ENCODE measurements around the gene PLPPR3. TPM values are rescaled to one million over a fixed set of nuclear protein-coding genes. Genes with fewer than 3 reads are reported as not detected.
A peak's percentile ranks its signal among the peaks of the same experiment; 100 is the strongest.

PLPPR3 gene
- total RNA-seq, 2 donors from 2014 or later = not detected

DNA sequence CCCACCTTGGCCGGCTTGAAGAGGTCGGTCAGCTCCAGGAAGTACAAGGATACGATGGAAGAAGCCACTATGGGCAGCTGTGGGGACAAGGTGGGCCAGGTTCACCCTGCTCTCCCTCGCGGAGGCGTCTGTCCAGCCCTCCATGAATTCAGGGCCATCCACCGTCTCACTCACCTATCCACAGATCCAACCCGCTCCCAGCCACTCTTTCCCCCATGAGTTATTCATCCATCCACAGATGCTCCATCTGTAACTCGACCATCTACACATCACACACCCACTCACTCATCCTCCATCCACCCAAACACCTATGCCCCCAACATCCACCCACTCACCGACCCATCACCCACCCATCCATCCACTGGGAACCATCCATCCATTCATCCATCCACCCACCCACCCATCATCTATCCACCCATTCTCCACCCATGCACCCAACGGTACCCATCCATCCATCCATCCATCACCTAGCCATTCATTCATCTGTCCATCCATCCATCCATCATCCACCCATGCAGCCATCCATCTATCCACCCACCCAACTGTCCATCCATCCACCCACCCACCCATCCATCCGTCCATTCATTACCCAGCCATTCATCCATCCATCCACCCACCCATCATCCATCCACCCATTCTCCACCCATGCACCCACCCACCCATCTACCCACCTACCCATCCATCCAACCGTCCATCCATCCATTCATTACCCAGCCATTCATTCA lies 5.8 kb downstream of the PLPPR3 start:
- H3K27ac Mint-ChIP-seq = peak overlapping the region; percentile 65 to 74

DNA sequence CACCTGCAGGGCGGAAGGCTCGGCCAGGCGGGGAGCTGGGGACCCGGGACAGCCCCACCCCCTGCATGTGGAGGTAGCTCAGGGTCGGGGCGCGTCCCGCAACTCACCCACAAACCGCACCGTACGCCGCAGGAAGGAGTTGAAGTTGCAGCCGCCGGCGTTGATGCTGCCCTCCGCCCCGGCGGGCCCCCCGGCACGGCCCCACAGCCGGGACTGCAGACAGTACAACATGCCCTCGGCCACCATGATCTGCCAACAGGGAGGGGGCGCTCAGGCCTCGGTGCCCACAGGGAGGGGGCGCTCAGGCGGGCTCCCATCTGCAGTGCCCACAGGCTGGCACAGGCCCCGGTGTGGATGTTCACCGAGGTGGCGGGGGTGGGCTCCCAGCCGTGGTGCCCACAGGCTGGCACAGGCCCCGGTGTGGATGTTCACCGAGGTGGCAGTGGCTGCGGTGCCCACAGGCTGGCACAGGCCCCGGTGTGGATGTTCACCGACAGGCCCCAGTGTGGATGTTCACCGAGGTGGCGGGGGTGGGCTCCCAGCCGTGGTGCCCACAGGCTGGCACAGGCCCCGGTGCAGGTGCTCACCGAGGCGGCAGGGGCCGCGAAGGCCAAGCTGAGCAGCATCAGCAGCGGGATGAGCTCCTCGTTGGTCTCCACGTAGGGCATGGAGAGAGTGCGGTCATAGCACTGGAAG lies 6.5 kb downstream of the PLPPR3 start:
- DNase-seq (ENCODE audit: low spot score in 2 of 2) (no peak), ATAC-seq (peak; percentile 10 to 25)

More for the DNA sequence above, 5.8 kb downstream of the PLPPR3 start:
- Mint-ChIP-seq H3K9me3 (peaks cover 5 to 14% of the 10 kb centered on the region in 2 donors), H3K36me3 (peaks cover 0 to 17% of the 10 kb centered on the region in 2 donors)
- DNase-seq (ENCODE audit: low spot score in 2 of 2) = no peak
- ATAC-seq = peak; percentile 9 to 10

DNA sequence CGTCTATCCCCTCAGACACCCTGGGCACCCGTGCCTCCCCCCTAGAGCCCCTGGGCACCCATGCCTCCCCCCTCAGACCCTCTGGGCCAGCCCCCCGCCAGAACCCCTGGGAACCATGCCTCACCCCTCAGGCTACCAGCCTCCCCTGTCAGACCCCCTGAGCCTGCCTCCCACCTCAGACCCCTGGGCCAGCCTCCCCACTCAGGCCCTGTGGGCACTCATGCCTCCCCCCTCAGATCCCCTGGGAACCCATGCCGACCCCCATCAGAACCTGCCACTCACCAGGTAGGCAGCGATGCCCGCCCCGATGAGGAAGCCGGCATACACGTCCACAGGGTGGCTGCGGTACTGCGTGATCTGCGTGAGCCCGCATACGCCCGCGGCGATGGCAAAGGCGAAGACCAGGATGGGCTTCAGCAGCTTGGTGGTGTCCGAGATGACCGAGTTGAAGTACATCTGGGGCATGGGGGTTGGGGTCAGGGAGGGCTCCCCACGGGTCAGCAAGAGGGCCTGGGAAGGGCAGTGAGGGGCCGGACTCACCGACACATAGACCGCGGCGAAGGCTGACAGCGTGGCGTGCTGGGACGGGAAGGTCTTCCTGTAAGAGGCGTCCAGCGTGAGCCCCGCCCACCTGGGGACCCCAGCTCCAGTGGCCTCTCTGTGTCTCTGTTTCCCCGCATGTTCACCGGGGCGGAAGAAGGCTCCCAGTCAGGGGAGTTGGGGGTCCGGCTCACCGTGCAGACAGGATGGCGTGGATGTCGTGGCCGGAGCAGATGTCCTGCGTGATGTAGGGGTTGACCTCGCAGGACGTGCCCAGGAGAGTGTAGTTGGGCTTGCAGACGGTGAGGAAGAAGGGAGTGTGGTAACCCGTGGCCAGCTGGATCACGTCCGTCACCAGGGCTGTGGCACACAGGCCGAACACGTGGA lies 7.3 kb downstream of the PLPPR3 start:
- peak overlapping the region; percentile 82 to 93 for H3K27ac Mint-ChIP-seq
- DNase-seq (ENCODE audit: low spot score in 2 of 2) (peak in 1 of 2 donors; percentile 24), ATAC-seq (peak; percentile 2 to 23)
- H3K9me3 Mint-ChIP-seq = peaks cover 5 to 14% of the 10 kb centered on the region in 2 donors
- H3K36me3 Mint-ChIP-seq = peaks cover 0 to 30% of the 10 kb centered on the region in 2 donors

More for the DNA sequence above, 6.5 kb downstream of the PLPPR3 start:
- H3K36me3 Mint-ChIP-seq = peaks cover 0 to 23% of the 10 kb centered on the region in 2 donors
- peaks cover 5 to 14% of the 10 kb centered on the region in 2 donors for H3K9me3 Mint-ChIP-seq
- peak overlapping the region; percentile 82 to 93 for H3K27ac Mint-ChIP-seq

DNA sequence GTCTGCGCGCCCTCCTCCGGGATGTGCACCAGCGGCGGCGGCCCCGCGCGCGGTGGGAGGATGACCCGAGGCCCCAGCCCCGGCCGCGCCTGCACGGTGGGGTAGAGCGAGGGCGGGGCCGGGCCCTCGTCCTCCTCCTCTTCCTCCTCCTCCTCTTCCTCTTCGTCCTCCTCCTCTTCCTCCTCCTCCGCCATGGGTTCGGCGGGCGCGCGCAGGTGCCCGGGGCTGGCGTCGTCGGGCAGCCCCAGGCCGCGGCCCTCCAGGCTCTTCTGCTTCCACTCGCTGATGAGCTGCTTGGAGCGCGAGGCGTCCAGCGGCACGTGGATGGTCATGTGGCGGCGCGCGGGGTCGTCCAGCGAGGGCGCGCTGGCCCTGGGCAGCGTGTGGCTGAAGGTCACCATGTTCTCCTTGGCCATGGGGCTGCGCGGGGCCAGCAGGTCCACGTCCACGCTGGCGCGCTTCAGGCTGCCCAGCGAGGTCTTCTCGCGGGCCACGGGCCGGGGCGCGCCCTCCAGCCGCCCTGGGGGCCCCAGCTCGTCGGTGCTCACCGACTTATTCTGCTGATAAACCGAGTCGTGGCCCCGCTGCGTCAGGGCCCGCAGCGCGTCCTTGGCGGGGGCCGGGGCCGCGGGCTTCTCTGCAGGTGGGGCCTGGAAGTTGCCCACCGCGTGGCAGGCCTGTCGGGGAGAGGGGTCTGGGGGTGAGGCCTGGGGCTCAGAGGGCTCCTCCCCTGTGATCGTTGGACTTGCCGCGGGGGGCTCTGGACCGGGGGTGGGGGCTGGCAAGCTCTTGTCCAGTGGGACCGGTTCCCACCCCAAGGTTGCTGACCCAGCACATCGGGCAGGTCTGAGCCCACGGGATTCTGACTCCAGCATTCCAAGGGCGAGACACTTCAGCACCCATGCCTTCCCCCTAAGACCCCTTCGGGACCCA lies 8.3 kb downstream of the PLPPR3 start:
- Mint-ChIP-seq H3K36me3 (peaks cover 0 to 31% of the 10 kb centered on the region in 2 donors), H3K9me3 (peaks cover 5 to 14% of the 10 kb centered on the region in 2 donors), H3K27ac (peak overlapping the region; percentile 50 to 82)
- peak; percentile 1 to 5 for ATAC-seq
- DNase-seq (ENCODE audit: low spot score in 2 of 2) = no peak

DNA sequence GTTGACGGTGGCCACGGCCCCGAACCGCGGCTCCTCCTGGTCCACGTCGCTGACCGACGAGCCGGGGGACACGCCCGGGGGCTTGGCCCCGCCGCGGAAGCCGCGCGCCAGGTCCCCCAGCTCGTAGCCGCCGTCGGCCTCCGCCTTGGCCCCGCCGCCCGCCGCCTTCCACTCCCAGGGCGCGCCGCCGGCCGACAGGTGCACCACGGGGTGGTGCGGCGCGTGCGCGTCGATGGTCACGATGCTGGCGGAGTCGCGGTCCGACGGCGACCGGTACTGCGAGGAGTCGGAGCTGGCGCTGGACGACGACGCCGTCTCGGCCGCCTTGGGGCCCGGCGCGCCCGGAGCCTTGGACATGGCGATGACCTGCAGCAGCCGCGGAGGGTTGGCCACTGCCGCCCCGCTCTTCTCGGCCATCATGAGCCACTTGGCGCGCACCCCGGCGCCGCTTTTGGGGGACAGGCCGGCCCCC lies 9.0 kb downstream of the PLPPR3 start:
- Mint-ChIP-seq H3K36me3 (peaks cover 3 to 34% of the 10 kb centered on the region in 2 donors), H3K9me3 (peaks cover 5 to 14% of the 10 kb centered on the region in 2 donors)
- no peak for DNase-seq (ENCODE audit: low spot score in 2 of 2)

DNA sequence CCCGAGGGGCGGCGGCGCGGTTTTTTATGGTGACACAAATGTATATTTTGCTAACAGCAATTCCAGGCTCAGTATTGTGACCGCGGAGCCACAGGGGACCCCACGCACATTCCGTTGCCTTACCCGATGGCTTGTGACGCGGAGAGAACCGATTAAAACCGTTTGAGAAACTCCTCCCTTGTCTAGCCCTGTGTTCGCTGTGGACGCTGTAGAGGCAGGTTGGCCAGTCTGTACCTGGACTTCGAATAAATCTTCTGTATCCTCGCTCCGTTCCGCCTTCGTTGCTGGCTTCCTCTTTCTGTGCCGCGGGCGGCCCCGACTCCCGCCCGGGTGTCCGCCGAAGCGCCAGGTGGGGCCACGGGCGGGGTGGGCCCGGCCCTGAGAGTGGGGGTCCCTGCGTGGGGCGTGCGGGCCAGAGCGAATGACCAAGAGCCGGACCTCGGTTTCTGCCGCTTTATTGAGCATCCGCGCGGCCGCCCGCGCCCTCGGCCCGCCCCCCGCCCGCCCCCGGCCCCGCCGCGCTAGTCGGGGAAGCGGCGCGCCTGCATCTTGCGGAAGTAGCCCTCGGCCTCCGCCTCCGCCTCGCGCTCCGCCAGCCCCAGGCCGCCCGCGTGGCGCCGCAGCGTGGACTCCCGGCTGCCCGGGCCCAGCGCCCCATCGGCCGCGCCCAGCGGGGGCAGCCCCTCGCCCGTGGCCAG lies 9.6 kb downstream of the PLPPR3 start:
- DNase-seq (ENCODE audit: low spot score in 2 of 2) (no peak), ATAC-seq (peak in 1 of 2 donors; percentile 1)
- Mint-ChIP-seq H3K27ac (peak overlapping the region in 1 of 2 donors; percentile 95), H3K36me3 (peaks cover 9 to 39% of the 10 kb centered on the region in 2 donors), H3K9me3 (peaks cover 5 to 14% of the 10 kb centered on the region in 2 donors)

More for the DNA sequence above, 9.0 kb downstream of the PLPPR3 start:
- H3K27ac Mint-ChIP-seq = no peak overlapping the region
- ATAC-seq = peak in 1 of 2 donors; percentile 0

DNA sequence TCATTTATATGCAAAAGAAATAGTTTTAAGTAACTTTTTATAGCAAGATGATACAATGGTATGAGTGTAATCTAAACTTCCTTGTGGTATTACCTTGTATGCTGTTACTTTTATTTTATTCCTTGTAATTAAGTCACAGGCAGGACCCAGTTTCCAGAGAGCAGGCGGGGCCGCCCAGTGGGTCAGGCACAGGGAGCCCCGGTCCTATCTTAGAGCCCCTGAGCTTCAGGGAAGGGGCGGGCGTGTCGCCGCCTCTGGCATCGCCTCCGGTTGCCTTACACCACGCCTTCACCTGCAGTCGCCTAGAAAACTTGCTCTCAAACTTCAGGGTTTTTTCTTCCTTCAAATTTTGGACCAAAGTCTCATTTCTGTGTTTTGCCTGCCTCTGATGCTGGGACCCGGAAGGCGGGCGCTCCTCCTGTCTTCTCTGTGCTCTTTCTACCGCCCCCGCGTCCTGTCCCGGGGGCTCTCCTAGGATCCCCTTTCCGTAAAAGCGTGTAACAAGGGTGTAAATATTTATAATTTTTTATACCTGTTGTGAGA lies 10.2 kb downstream of the PLPPR3 start:
- ATAC-seq = no peak
- H3K36me3 Mint-ChIP-seq = peaks cover 12 to 45% of the 10 kb centered on the region in 2 donors

DNA sequence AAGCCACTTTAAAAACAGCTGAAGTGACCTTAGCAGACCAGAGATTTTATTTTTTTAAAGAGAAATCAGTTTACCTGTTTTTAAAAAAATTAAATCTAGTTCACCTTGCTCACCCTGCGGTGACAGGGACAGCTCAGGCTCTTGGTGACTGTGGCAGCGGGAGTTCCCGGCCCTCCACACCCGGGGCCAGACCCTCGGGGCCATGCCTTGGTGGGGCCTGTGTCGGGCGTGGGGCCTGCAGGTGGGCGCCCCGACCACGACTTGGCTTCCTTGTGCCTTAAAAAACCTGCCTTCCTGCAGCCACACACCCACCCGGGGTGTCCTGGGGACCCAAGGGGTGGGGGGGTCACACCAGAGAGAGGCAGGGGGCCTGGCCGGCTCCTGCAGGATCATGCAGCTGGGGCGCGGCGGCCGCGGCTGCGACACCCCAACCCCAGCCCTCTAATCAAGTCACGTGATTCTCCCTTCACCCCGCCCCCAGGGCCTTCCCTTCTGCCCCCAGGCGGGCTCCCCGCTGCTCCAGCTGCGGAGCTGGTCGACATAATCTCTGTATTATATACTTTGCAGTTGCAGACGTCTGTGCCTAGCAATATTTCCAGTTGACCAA lies 10.8 kb downstream of the PLPPR3 start:
- Mint-ChIP-seq H3K27ac (peak overlapping the region in 1 of 2 donors; percentile 95), H3K36me3 (peaks cover 12 to 45% of the 10 kb centered on the region in 2 donors), H3K9me3 (peaks cover 0 to 4% of the 10 kb centered on the region in 2 donors)
- DNase-seq (ENCODE audit: low spot score in 2 of 2) (no peak), ATAC-seq (no peak)

More for the DNA sequence above, 10.2 kb downstream of the PLPPR3 start:
- H3K27ac Mint-ChIP-seq = peak overlapping the region in 1 of 2 donors; percentile 95
- no peak for DNase-seq (ENCODE audit: low spot score in 2 of 2)
- peaks cover 4 to 9% of the 10 kb centered on the region in 2 donors for H3K9me3 Mint-ChIP-seq

DNA sequence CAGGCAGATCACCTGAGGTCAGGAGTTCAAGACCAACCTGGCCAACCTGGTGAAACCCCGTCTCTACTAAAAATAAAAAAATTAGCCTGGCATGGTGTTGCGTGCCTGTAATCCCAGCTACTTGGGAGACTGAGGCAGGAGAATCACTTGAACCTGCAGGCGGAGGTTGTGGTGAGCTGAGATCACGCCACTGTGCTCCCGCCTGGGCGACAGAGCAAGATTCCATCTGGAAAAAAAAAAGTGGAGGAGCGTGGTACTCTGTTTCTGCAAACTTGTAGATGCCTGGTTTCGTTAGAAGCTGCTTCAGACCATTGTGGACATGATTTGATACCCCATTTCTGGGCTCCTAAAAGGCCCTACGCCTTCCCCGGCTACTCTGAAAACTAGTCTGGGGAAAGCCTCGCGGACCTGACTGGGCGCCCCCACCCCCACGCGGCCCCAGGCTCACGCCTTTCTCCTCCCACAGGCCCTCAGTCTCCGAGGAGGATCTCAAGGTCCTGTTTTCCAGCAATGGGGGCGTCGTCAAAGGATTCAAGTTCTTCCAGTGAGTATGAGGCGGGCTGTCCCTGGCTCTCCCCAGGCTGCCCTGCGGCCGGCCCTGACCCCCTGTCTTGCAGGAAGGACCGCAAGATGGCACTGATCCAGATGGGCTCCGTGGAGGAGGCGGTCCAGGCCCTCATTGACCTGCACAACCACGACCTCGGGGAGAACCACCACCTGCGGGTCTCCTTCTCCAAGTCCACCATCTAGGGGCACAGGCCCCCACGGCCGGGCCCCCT lies 11.5 kb downstream of the PLPPR3 start:
- peak overlapping the region in 1 of 2 donors; percentile 87 for H3K27ac Mint-ChIP-seq
- no peak for DNase-seq (ENCODE audit: low spot score in 2 of 2)
- peaks cover 12 to 40% of the 10 kb centered on the region in 2 donors for H3K36me3 Mint-ChIP-seq
- H3K9me3 Mint-ChIP-seq = no peaks in the 10 kb centered on the region
- ATAC-seq = no peak

DNA sequence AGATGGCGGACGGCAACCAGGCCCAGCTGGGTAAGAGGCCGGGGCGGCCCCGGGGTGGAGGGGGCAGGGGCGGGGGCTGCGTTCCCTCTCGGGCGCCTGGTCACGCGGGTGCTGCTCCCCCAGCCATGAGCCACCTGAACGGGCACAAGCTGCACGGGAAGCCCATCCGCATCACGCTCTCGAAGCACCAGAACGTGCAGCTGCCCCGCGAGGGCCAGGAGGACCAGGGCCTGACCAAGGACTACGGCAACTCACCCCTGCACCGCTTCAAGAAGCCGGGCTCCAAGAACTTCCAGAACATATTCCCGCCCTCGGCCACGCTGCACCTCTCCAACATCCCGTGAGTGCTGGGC lies 13.4 kb downstream of the PLPPR3 start:
- ATAC-seq (no peak), DNase-seq (ENCODE audit: low spot score in 2 of 2) (no peak)
- Mint-ChIP-seq H3K27ac (no peak overlapping the region), H3K9me3 (no peaks in the 10 kb centered on the region), H3K36me3 (peaks cover 16 to 34% of the 10 kb centered on the region in 2 donors)

DNA sequence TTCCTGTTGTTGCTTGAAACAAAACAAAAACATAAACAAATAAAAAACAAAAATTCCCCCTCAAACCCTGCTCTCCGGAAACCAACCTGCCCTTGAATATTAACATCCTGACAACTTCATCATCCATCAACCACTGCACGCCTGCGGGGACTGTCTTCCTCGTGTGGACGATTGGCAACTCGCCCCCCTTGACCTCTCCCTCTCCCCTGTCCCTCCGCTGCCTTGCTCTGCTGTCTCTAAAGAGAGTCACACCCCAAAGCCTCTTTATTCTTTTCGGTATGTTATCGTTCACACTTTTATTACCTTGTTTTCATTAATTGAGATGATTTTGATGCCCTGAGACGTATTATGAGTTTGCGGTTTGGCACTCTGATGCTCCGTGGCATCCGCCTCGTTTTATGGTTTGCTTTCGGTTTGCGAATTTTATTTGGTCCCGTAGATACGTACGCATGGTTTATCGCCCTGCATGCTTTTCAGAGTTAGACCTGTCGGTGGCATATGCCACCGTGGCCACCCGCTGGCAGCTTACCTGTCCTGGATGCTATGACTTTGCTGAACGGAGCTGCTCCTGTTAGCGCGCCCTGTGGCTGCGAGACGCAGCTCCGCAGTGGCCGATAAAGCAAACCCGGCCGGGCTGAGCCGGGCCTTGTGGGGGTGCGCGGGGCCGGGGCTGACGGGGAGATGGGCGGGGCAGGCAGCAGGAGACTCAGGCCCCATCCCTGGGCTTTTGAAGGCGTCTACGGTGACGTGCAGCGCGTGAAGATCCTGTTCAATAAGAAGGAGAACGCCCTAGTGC lies 13.9 kb downstream of the PLPPR3 start:
- no peaks in the 10 kb centered on the region for H3K9me3 Mint-ChIP-seq
- DNase-seq (ENCODE audit: low spot score in 2 of 2) (no peak), ATAC-seq (no peak)
- peak overlapping the region in 1 of 2 donors; percentile 97 for H3K27ac Mint-ChIP-seq
- H3K36me3 Mint-ChIP-seq = peaks cover 20 to 39% of the 10 kb centered on the region in 2 donors

DNA sequence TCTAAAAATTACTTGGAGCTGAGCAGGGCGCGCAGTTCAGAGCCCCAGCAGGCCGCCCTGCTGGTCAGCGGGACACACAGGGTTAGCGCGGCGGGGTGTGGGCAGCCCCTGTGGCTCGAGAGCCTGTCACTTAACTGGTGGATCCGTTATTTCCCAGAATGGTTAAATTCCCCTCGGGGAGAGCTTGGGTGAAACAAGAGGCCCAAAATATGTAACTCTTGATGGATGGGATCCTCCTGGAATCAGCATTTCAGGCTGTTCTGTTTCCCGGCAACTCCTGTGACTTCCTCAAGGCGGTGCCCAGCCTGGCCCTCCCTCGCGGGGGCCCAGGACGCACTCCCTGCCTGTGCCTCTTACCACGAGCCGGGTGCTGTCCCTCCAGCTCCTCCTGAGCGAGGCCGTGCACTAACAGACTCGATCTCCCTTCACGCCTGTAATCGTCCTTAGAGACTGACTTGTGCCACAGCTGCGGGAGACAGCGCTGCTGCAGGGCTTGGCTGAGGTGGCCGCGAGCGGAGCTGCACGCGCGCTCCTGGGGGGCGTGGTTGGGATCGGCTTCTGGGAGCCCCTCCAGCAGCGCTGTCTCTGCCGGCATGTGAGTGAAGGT lies 14.8 kb downstream of the PLPPR3 start:
- Mint-ChIP-seq H3K36me3 (peaks cover 25 to 44% of the 10 kb centered on the region in 2 donors), H3K27ac (peak overlapping the region in 1 of 2 donors; percentile 97), H3K9me3 (no peaks in the 10 kb centered on the region)
- no peak for ATAC-seq
- no peak for DNase-seq (ENCODE audit: low spot score in 2 of 2)

Measured in activated naive CD4-positive, alpha-beta T cell treated with anti-CD3 and anti-CD28 coated beads, Interleukin-2, amount 50 U/mL, for 72 hours (primary cell).